ENCODE measurements around the gene LDLRAD3. TPM values are rescaled to one million over a fixed set of nuclear protein-coding genes. Genes with fewer than 3 reads are reported as not detected.

LDLRAD3 gene
- total and polyA plus RNA-seq, 7 donors: 5.9 to 20.7 (median 12.1) TPM

DNA sequence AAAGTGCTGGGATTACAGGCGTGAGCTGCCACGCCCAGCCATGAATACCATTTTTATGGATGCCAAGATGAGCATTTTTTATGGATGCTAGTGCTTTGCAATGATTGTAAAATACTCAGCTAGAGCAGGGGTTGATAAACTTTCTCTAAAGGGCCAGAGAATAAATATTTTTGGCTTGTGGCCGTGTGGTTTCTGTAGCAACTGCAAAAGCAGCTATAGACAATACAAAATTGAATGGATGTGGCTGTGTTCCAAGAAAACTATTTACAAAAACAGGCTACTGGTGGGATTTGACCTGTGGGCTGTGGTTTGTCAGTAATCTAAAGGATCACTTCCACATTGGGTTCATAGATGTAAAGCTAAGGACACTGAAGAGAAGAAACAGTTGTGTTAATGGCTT lies 289.3 kb downstream of the LDLRAD3 start:
- Histone ChIP-seq H3K27me3 (ENCODE audit: insufficient read depth in 3 of 3, low read length in 2 of 3) (no peaks in the 10 kb centered on the region), H3K4me3 (no peak overlapping the region), H3K9me3 (no peaks in the 10 kb centered on the region), H3K27ac (no peak overlapping the region), H3K36me3 (ENCODE audit: insufficient read depth in 1 of 2, low read depth in 1 of 2) (no peaks in the 10 kb centered on the region), H3K4me1 (peaks cover 5% of the 10 kb centered on the region)
- DNase-seq (no peak), ATAC-seq (no peak)
- TF ChIP-seq, protein P1, sequence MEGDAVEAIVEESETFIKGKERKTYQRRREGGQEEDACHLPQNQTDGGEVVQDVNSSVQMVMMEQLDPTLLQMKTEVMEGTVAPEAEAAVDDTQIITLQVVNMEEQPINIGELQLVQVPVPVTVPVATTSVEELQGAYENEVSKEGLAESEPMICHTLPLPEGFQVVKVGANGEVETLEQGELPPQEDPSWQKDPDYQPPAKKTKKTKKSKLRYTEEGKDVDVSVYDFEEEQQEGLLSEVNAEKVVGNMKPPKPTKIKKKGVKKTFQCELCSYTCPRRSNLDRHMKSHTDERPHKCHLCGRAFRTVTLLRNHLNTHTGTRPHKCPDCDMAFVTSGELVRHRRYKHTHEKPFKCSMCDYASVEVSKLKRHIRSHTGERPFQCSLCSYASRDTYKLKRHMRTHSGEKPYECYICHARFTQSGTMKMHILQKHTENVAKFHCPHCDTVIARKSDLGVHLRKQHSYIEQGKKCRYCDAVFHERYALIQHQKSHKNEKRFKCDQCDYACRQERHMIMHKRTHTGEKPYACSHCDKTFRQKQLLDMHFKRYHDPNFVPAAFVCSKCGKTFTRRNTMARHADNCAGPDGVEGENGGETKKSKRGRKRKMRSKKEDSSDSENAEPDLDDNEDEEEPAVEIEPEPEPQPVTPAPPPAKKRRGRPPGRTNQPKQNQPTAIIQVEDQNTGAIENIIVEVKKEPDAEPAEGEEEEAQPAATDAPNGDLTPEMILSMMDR (IDR thresholded peaks at IDR 0.05): no peak
- WGBS, 3 donors: 54 to 70% (median 59%) methylated on average over 3 of the region's 3 CpGs
- intact Hi-C loops (cut with DNase I): no loop called here

DNA sequence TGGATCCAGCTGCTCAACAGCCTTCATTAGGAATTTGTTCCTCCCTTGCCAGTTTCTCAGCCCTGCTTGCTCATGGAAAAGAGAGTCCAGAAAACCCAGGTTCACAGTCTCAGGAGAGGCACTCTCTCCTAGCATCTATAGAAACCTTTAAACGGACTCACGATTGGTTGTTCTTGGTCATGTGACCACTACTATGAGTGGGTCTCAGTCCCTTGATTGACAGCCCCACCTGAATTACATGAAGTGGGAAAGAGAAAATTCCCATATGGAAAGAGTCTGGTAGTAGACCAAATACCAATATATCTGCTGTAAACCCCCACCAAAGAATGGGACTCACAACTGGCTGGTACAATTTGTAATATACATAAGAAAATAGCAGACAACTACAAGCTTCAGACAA lies 291.0 kb downstream of the LDLRAD3 start:
- no peak for DNase-seq
- TF ChIP-seq, protein P1 (IDR thresholded peaks at IDR 0.05): no peak
- WGBS, 3 donors: 97 to 98% (median 98%) methylated on average over 2 of the region's 2 CpGs
- no peak overlapping the region for H3K4me3 ChIP-seq
- H3K27ac ChIP-seq: no peak overlapping the region
- no peaks in the 10 kb centered on the region for H3K4me1 ChIP-seq
- no peaks in the 10 kb centered on the region for H3K27me3 ChIP-seq (ENCODE audit: insufficient read depth in 3 of 3, low read length in 2 of 3)
- ATAC-seq: no peak
- H3K9me3 ChIP-seq: no peaks in the 10 kb centered on the region
- intact Hi-C loops (cut with DNase I): no loop called here
- no peaks in the 10 kb centered on the region for H3K36me3 ChIP-seq (ENCODE audit: insufficient read depth in 1 of 2, low read depth in 1 of 2)

DNA sequence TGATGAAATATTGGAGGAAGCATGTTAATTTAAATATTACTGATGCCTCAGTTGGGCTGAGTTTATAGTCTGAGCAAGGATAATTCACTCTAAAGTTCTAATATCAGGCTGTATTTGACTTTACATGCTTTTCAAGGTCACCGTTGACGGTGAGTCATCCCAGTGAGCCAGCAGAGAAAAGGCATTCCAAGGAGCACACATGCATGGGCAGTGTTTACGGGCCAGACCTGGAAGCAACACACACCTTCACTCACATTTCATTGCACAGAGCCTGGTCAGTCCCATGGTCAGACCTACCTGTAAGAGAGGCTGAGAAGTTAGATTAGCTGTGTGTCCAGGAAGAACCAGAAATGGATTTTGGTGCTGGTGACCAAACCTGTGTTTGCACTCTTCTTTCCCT lies 291.9 kb downstream of the LDLRAD3 start:
- Histone ChIP-seq H3K27me3 (ENCODE audit: insufficient read depth in 3 of 3, low read length in 2 of 3) (no peaks in the 10 kb centered on the region), H3K9me3 (no peaks in the 10 kb centered on the region), H3K4me3 (no peak overlapping the region), H3K36me3 (ENCODE audit: insufficient read depth in 1 of 2, low read depth in 1 of 2) (no peaks in the 10 kb centered on the region), H3K27ac (no peak overlapping the region), H3K4me1 (no peaks in the 10 kb centered on the region)
- ATAC-seq (no peak), DNase-seq (no peak)
- TF ChIP-seq, protein P1 (IDR thresholded peaks at IDR 0.05): no peak
- intact Hi-C loops (cut with DNase I): no loop called here
- WGBS, 3 donors: 69 to 87% (median 82%) methylated on average over 3 of the region's 3 CpGs

DNA sequence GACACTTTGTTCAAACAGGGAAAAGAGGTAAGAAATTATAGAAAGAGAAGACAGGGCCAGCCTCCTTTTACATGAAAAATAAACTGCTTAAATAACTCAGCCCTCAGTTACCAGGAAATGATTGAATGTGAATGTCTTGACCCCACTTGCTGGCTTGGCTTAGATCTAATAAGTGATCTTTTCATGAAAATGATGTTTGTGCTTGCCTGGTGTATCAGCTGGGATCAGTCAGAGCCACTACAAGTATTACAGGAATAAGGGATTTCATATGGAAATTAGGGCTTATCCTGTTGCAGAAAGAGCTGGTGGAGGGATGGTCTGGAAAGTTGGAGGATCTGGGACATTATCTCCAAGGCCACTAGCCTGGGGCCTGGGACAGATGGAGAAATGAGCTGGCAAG lies 293.5 kb downstream of the LDLRAD3 start:
- no peak for DNase-seq
- Histone ChIP-seq H3K4me3 (no peak overlapping the region), H3K4me1 (no peaks in the 10 kb centered on the region), H3K27me3 (ENCODE audit: insufficient read depth in 3 of 3, low read length in 2 of 3) (no peaks in the 10 kb centered on the region), H3K36me3 (ENCODE audit: insufficient read depth in 1 of 2, low read depth in 1 of 2) (no peaks in the 10 kb centered on the region), H3K9me3 (no peaks in the 10 kb centered on the region), H3K27ac (no peak overlapping the region)
- TF ChIP-seq, protein P1 (IDR thresholded peaks at IDR 0.05): no peak
- no peak for ATAC-seq
- intact Hi-C loops (cut with DNase I): no loop called here

DNA sequence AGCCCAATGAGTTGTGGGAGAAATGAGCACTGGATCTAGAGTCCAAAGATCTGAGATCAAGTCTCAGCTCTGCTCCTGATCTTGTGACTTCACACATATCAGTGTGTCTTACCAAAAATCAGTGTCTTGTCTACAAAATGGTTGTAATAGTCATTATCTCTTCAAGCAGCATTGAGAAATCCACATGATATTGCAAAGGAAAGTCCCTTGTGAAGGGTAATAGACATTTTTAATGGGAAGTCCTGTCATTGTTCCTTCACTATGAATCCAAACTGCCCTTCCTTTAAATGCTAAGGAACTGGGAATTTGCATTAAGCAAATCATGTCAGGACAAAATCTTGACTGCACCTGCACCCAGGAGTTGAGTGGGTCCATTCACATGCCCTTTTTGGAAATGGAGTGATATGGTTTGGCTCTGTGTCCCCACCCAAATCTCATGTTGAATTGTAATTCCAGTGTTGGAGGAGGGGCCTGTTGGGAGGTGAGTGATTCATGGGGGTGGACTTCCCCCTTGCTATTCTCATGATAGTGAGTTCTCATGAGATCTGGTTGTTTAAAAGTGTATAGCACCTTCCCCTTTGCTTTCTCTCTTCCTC lies 294.3 kb downstream of the LDLRAD3 start:
- H3K27ac ChIP-seq: no peak overlapping the region
- no peaks in the 10 kb centered on the region for H3K4me1 ChIP-seq
- TF ChIP-seq, protein P1 (IDR thresholded peaks at IDR 0.05): no peak
- DNase-seq (no peak), ATAC-seq (no peak)
- intact Hi-C loops (cut with DNase I): no loop called here
- H3K27me3 ChIP-seq (ENCODE audit: insufficient read depth in 3 of 3, low read length in 2 of 3): no peaks in the 10 kb centered on the region
- H3K9me3 ChIP-seq: no peaks in the 10 kb centered on the region
- H3K4me3 ChIP-seq: no peak overlapping the region
- no peaks in the 10 kb centered on the region for H3K36me3 ChIP-seq (ENCODE audit: insufficient read depth in 1 of 2, low read depth in 1 of 2)

Measured in psoas muscle (tissue), 8 donors.